ENCODE measurements around the gene XIRP1. TPM values are rescaled to one million over a fixed set of nuclear protein-coding genes. Genes with fewer than 3 reads are reported as not detected.

Gene XIRP1
- total and polyA plus RNA-seq, 7 donors, result 0.25 to 1.2 (median 0.62) TPM; not detected in 3

GRCh38 chr3:39191111-39191510 lies 1.3 kb downstream of the XIRP1 start:
- intact Hi-C loops (cut with DNase I), result loop anchor here (2.0 to 5.0 kb wide), 2 partner anchors 64 to 102 kb away; no protein-coding TSS in a partner anchor

GRCh38 chr3:39190281-39191025 lies 1.9 kb downstream of the XIRP1 start:
- no peak for DNase-seq
- Histone ChIP-seq H3K27me3 (no peaks in the 10 kb centered on the region), H3K9me3 (no peaks in the 10 kb centered on the region), H3K4me1 (peaks cover 0 to 15% (median 4%) of the 10 kb centered on the region in 4 donors), H3K4me3 (no peak overlapping the region), H3K36me3 (no peaks in the 10 kb centered on the region), H3K27ac (no peak overlapping the region)
- WGBS, 2 donors, result 76 to 81% methylated on average over 7 of the region's 7 CpGs
- TF ChIP-seq CTCF (IDR thresholded peaks at IDR 0.05), result no peak
- TF ChIP-seq POLR2AphosphoS5 (IDR thresholded peaks at IDR 0.05), result no peak
- TF ChIP-seq EP300 (IDR thresholded peaks at IDR 0.05), result no peak
- no peak for TF ChIP-seq POLR2A (IDR thresholded peaks at IDR 0.05)
- intact Hi-C loops (cut with DNase I), result loop anchor here (2.0 to 5.0 kb wide), 2 partner anchors 63 to 102 kb away; no protein-coding TSS in a partner anchor

More at GRCh38 chr3:39191111-39191510, 1.3 kb downstream of the XIRP1 start:
- no peak overlapping the region for H3K27ac ChIP-seq
- H3K4me3 ChIP-seq, result no peak overlapping the region
- H3K4me1 ChIP-seq, result peaks cover 0 to 15% (median 4%) of the 10 kb centered on the region in 4 donors
- DNase-seq, result no peak
- no peaks in the 10 kb centered on the region for H3K9me3 ChIP-seq
- TF ChIP-seq POLR2AphosphoS5 (IDR thresholded peaks at IDR 0.05), result no peak
- TF ChIP-seq EP300 (IDR thresholded peaks at IDR 0.05), result no peak
- no peak for TF ChIP-seq CTCF (IDR thresholded peaks at IDR 0.05)
- no peaks in the 10 kb centered on the region for H3K36me3 ChIP-seq
- no peaks in the 10 kb centered on the region for H3K27me3 ChIP-seq
- 92 to 93% methylated on average over 1 of the region's 1 CpG for WGBS, 2 donors

DNA sequence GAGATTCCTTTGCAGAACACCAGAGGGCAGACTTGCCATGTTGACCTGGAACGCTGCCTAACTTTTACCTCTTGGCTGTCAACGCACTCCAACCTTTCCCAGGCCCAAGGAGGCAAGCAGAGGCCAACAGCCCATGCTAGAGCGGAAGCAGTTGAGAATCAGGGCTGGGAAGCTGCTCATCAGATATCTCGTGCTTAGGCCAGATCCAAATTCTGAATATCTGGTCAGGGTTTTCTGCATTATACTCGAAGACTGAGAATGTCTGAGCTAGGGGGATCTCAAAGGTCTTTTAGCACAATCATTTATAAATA lies 2.5 kb downstream of the XIRP1 start:
- TF ChIP-seq EP300 (IDR thresholded peaks at IDR 0.05) (no peak), POLR2A (IDR thresholded peaks at IDR 0.05) (no peak), CTCF (IDR thresholded peaks at IDR 0.05) (peak; percentile 59 to 71 (median 69)), POLR2AphosphoS5 (IDR thresholded peaks at IDR 0.05) (peak in 3 of 4 donors; percentile 35 to 69 (median 63))
- Histone ChIP-seq H3K27me3 (no peaks in the 10 kb centered on the region), H3K36me3 (no peaks in the 10 kb centered on the region), H3K27ac (no peak overlapping the region), H3K9me3 (no peaks in the 10 kb centered on the region), H3K4me3 (no peak overlapping the region), H3K4me1 (peaks cover 0 to 15% (median 4%) of the 10 kb centered on the region in 4 donors)
- WGBS, 2 donors, result 26 to 45% methylated on average over 5 of the region's 5 CpGs
- intact Hi-C loops (cut with DNase I), result loop anchor here (2.0 to 5.0 kb wide), 2 partner anchors 63 to 103 kb away; no protein-coding TSS in a partner anchor
- peak; percentile 75 for DNase-seq

- intact Hi-C loops (cut with DNase I), result no loop called here
- TF ChIP-seq CTCF (IDR thresholded peaks at IDR 0.05) (no peak), EP300 (IDR thresholded peaks at IDR 0.05) (no peak), POLR2AphosphoS5 (IDR thresholded peaks at IDR 0.05) (no peak)
- no peak overlapping the region for H3K27ac ChIP-seq
These were observed 3.0 kb downstream of the XIRP1 start for GRCh38 chr3:39189150-39189958.

More at GRCh38 chr3:39189150-39189958, 3.0 kb downstream of the XIRP1 start:
- H3K4me1 ChIP-seq, result peaks cover 0 to 15% (median 4%) of the 10 kb centered on the region in 4 donors
- no peaks in the 10 kb centered on the region for H3K27me3 ChIP-seq
- no peak overlapping the region for H3K4me3 ChIP-seq
- no peaks in the 10 kb centered on the region for H3K36me3 ChIP-seq
- 81 to 84% methylated on average over 15 of the region's 15 CpGs for WGBS, 2 donors
- DNase-seq, result no peak
- H3K9me3 ChIP-seq, result no peaks in the 10 kb centered on the region
